Keratinocyte (primary cell): Measurements from ENCODE around the gene GRAMD2B. TPM values are rescaled to one million over a fixed set of nuclear protein-coding genes. Genes with fewer than 3 reads are reported as not detected.

Source experiments
- DNase-seq: peaks from one replicate; pipeline ENCODE4 v3.0.0-alpha.2; 2011; ENCODE audit warnings: low read depth, missing footprints, low spot score
- FAIRE-seq: peaks from 2 replicates; lab custom pipeline; 2011; peaks lifted over from hg19 to GRCh38; lab: Jason Lieb, UNC
- H2AFZ ChIP-seq: 2 replicates; pipeline ENCODE4 v1.6.0; 2012; ENCODE audit warnings: low read length, control low read depth, inconsistent platforms; ENCODE audit not compliant: control insufficient read depth
- H3K27ac ChIP-seq: 2 replicates; pipeline ENCODE4 v1.5.1; 2011; ENCODE audit warnings: low read length; ENCODE audit not compliant: control insufficient read depth, insufficient read depth
- H3K27me3 ChIP-seq: 3 replicates; pipeline ENCODE4 v1.6.0; 2011; ENCODE audit warnings: low read length; ENCODE audit not compliant: control insufficient read depth, insufficient read depth; ENCODE audit errors: extremely low read depth
- H3K36me3 ChIP-seq, 2 experiments: 2 replicates in 1 of 2; 3 replicates in 1 of 2; pipeline ENCODE4 v1.5.1; 2011; ENCODE audit warnings: low read length in 2 of 2, mild to moderate bottlenecking in 1 of 2; ENCODE audit not compliant: control insufficient read depth in 2 of 2, insufficient read depth in 2 of 2; ENCODE audit errors: extremely low read depth in 1 of 2
- H3K4me1 ChIP-seq: 3 replicates; pipeline ENCODE4 v1.5.1; 2011; ENCODE audit warnings: low read length; ENCODE audit not compliant: control insufficient read depth, insufficient read depth; ENCODE audit errors: extremely low read depth
- H3K4me2 ChIP-seq: 3 replicates; pipeline ENCODE4 v1.6.0; 2011; ENCODE audit warnings: low read depth, low read length; ENCODE audit not compliant: control insufficient read depth, insufficient read depth; ENCODE audit errors: extremely low read depth
- H3K4me3 ChIP-seq, 3 experiments: fragments of 200-600 bp in 1 of 3; sonication (generic) in 1 of 3; 2 replicates in 2 of 3; 3 replicates in 1 of 3; pipeline ENCODE4 v1.5.1; 2011 to 2016; ENCODE audit warnings: low read length in 3 of 3, mild to moderate bottlenecking in 3 of 3, control low read depth in 2 of 3, inconsistent platforms in 1 of 3, low read depth in 1 of 3, mixed read lengths in 1 of 3, mixed run types in 1 of 3, moderate library complexity in 1 of 3; ENCODE audit not compliant: control insufficient read depth in 2 of 3, insufficient read depth in 2 of 3; ENCODE audit errors: extremely low read depth in 1 of 3
- H3K79me2 ChIP-seq: 2 replicates; pipeline ENCODE4 v1.6.0; 2012; ENCODE audit warnings: low read length; ENCODE audit not compliant: control insufficient read depth, insufficient read depth
- H3K9ac ChIP-seq: 3 replicates; pipeline ENCODE4 v1.6.0; 2011; ENCODE audit warnings: low read length; ENCODE audit not compliant: control insufficient read depth, insufficient read depth; ENCODE audit errors: extremely low read depth
- H3K9me1 ChIP-seq: 3 replicates; pipeline ENCODE4 v1.6.0; 2011; ENCODE audit warnings: low read length; ENCODE audit not compliant: control insufficient read depth, insufficient read depth; ENCODE audit errors: extremely low read depth
- H3K9me3 ChIP-seq: 2 replicates; pipeline ENCODE4 v1.5.1; 2012; ENCODE audit warnings: low read depth, low read length; ENCODE audit not compliant: control insufficient read depth
- H4K20me1 ChIP-seq: 3 replicates; pipeline ENCODE4 v1.6.0; 2011; ENCODE audit warnings: low read length; ENCODE audit not compliant: control insufficient read depth, insufficient read depth; ENCODE audit errors: extremely low read depth
- EZH2 ChIP-seq: IDR thresholded peaks from one replicate; pipeline ENCODE4 v1.6.1; 2012; ENCODE audit warnings: inconsistent platforms, mild to moderate bottlenecking, low read length, moderate library complexity
- dilution Hi-C: fragments of 300-500 bp; cut with MboI; formaldehyde crosslinking; loops from one replicate; pipeline ENCODE4 v1.7.0; 2020; ENCODE audit warnings: low sequenced_read_pairs; ENCODE audit not compliant: extremely low pct_ligation_motif_present
- polyA plus RNA-seq, 5 experiments: library from polyadenylated mRNA; depleted of rRNA in 3 of 5; stranded (reverse) in 3 of 5; stranded (forward) in 1 of 5; unstranded in 1 of 5; fragments of >200 nt; gene quantifications; 1 replicate in 1 of 5; 2 replicates in 3 of 5; 3 replicates in 1 of 5; pipeline versions ENCODE4 v1.2.1 to v1.2.3, GENCODE V29; 2011 to 2012; ENCODE audit warnings: missing spikeins in 2 of 5, low read depth in 1 of 5, low replicate concordance in 1 of 5
- TF ChIP-seq, protein P1 (sequence below), 3 experiments: IDR thresholded peaks in 1 of 3; conservative IDR thresholded peaks in 1 of 3; optimal IDR thresholded peaks in 1 of 3; 2 replicates in 2 of 3; 3 replicates in 1 of 3; pipeline versions ENCODE3 to v1.5.1; 2011; ENCODE audit warnings: low read length in 3 of 3, mild to moderate bottlenecking in 3 of 3, moderate library complexity in 2 of 3, control low read depth in 1 of 3, inconsistent platforms in 1 of 3; ENCODE audit not compliant: insufficient read depth in 2 of 3; ENCODE audit errors: extremely low read depth in 1 of 3

GRAMD2B gene
- polyA plus RNA-seq, 1 donor (not counting 4 experiments of a cell fraction or from before 2014, with no cell fraction given): 45.9 TPM

DNA sequence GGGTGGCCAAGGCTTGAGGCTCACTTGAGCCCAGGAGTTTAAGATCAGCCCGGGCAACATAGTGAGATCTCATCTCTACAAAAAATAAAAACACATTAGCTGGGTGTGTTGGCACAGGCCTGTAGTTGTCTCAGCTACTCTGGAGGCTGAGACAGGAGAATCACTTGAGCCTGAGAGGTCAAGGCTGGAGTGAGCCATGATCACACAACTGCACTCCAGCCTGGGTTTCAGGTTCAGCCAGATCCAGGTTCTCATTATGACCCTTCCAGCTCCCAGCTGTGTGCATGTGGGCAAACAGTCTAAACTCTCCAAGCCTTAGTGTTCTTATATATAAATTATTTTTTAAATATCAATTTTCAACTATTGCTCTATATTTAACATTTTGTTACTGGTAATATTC, 103.9 kb downstream of the GRAMD2B start:
- H3K9ac ChIP-seq: no peak overlapping the region
- H4K20me1 ChIP-seq: no peaks in the 10 kb centered on the region
- H3K27me3 ChIP-seq: no peaks in the 10 kb centered on the region
- no peak overlapping the region for H2AFZ ChIP-seq
- no peaks in the 10 kb centered on the region for H3K9me1 ChIP-seq
- FAIRE-seq: no peak
- H3K36me3 ChIP-seq: no peaks in the 10 kb centered on the region
- no peak for DNase-seq
- no peaks in the 10 kb centered on the region for H3K79me2 ChIP-seq
- no peak overlapping the region for H3K4me2 ChIP-seq
- H3K27ac ChIP-seq: no peak overlapping the region
- no peak for TF ChIP-seq EZH2
- TF ChIP-seq, protein P1, sequence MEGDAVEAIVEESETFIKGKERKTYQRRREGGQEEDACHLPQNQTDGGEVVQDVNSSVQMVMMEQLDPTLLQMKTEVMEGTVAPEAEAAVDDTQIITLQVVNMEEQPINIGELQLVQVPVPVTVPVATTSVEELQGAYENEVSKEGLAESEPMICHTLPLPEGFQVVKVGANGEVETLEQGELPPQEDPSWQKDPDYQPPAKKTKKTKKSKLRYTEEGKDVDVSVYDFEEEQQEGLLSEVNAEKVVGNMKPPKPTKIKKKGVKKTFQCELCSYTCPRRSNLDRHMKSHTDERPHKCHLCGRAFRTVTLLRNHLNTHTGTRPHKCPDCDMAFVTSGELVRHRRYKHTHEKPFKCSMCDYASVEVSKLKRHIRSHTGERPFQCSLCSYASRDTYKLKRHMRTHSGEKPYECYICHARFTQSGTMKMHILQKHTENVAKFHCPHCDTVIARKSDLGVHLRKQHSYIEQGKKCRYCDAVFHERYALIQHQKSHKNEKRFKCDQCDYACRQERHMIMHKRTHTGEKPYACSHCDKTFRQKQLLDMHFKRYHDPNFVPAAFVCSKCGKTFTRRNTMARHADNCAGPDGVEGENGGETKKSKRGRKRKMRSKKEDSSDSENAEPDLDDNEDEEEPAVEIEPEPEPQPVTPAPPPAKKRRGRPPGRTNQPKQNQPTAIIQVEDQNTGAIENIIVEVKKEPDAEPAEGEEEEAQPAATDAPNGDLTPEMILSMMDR (optimal IDR thresholded peaks at IDR 0.05 in 1 of 3, IDR thresholded peaks at IDR 0.05 in 1 of 3, conservative IDR thresholded peaks at IDR 0.05 in 1 of 3; ENCODE audit: extremely low read depth in 1 of 3, insufficient read depth in 2 of 3, low read length in 3 of 3): no peak
- H3K4me3 ChIP-seq: no peak overlapping the region
- peaks cover 6% of the 10 kb centered on the region for H3K4me1 ChIP-seq
- dilution Hi-C loops: no loop called here
- H3K9me3 ChIP-seq: no peaks in the 10 kb centered on the region

- Histone ChIP-seq H3K79me2 (no peaks in the 10 kb centered on the region), H3K9me3 (no peaks in the 10 kb centered on the region), H3K9ac (no peak overlapping the region), H3K27ac (no peak overlapping the region), H3K36me3 (no peaks in the 10 kb centered on the region), H3K4me1 (peaks cover 6% of the 10 kb centered on the region), H3K27me3 (no peaks in the 10 kb centered on the region), H4K20me1 (no peaks in the 10 kb centered on the region), H3K4me2 (no peak overlapping the region), H3K9me1 (no peaks in the 10 kb centered on the region), H2AFZ (no peak overlapping the region), H3K4me3 (no peak overlapping the region)
- dilution Hi-C loops: no loop called here
- TF ChIP-seq, protein P1 (optimal IDR thresholded peaks at IDR 0.05 in 1 of 3, IDR thresholded peaks at IDR 0.05 in 1 of 3, conservative IDR thresholded peaks at IDR 0.05 in 1 of 3; ENCODE audit: extremely low read depth in 1 of 3, insufficient read depth in 2 of 3, low read length in 3 of 3): no peak
- no peak for TF ChIP-seq EZH2
- FAIRE-seq (no peak), DNase-seq (no peak)
Measured at GRCh38 chr5:126527892-126528291, 104.7 kb downstream of the GRAMD2B start.
